Tibial nerve (tissue), 4 donors: ENCODE measurements around the gene HYDIN.
"Not testable (repeated sequence)": the region's sequence is repeated elsewhere in the genome, so short reads cannot be mapped to it uniquely, and the experiment has no call there.

Experiments used
- EP300 ChIP-seq, 2 donors: sonication (generic); formaldehyde crosslinking; IDR thresholded peaks; one replicate each; pipeline ENCODE4 v1.6.1; 2017; ENCODE audit warnings: antibody characterized with exemption in 2 of 2, mild to moderate bottlenecking in 1 of 2
- POLR2A ChIP-seq, 2 donors: fragments of 450-650 bp; IDR thresholded peaks; one replicate each; pipeline ENCODE4 v1.6.1; 2017; ENCODE audit warnings: antibody characterized with exemption in 2 of 2, mild to moderate bottlenecking in 2 of 2, moderate library complexity in 2 of 2
- TF ChIP-seq, protein P1 (sequence below), 5 experiments: fragments of 200-600 bp in 3 of 5; fragments of 450-650 bp in 2 of 5; sonication (generic) in 3 of 5; IDR thresholded peaks; one replicate each; pipeline ENCODE4 v1.5.1; 2016 to 2019; ENCODE audit warnings: antibody characterized with exemption in 5 of 5, mild to moderate bottlenecking in 3 of 5, moderate library complexity in 2 of 5

DNA sequence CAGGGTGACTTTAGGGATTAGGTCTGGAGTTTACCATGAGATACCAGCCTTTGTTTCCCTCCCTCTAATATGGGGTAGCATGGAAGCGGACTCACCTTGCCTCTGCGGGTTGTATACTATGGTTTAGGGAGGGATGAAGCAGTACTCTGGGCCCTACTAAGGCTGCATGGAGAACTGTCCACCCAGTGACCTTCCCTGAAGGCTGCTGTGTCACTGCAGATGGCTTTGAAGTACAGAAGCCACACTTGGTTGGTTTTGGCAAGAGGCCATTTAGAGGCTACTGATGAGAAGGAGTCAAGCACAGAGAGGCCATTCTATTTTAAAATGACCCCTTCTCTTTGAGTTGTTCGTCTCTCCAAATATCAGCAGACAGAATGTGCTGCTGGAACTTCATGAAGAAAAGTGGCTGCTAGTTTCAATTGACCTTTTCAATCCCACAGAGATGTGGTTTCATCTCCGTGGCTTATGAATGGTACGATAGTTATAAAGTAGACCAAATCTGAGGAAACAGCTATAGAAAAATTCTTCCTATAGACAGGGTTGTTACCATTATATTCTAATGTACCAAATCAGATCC is 208.5 kb downstream of the HYDIN start:
- TF ChIP-seq, protein P1, sequence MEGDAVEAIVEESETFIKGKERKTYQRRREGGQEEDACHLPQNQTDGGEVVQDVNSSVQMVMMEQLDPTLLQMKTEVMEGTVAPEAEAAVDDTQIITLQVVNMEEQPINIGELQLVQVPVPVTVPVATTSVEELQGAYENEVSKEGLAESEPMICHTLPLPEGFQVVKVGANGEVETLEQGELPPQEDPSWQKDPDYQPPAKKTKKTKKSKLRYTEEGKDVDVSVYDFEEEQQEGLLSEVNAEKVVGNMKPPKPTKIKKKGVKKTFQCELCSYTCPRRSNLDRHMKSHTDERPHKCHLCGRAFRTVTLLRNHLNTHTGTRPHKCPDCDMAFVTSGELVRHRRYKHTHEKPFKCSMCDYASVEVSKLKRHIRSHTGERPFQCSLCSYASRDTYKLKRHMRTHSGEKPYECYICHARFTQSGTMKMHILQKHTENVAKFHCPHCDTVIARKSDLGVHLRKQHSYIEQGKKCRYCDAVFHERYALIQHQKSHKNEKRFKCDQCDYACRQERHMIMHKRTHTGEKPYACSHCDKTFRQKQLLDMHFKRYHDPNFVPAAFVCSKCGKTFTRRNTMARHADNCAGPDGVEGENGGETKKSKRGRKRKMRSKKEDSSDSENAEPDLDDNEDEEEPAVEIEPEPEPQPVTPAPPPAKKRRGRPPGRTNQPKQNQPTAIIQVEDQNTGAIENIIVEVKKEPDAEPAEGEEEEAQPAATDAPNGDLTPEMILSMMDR (IDR thresholded peaks at IDR 0.05): not testable (repeated sequence)
- TF ChIP-seq POLR2A, EP300 (IDR thresholded peaks at IDR 0.05): not testable (repeated sequence)
